Tibial nerve (tissue), 4 donors: ENCODE data around the gene TNNC1.

Experiments
- CTCF ChIP-seq, 5 experiments: fragments of 200-600 bp in 3 of 5; fragments of 450-650 bp in 2 of 5; sonication (generic) in 3 of 5; IDR thresholded peaks; one replicate each; pipeline ENCODE4 v1.5.1; 2016 to 2019; ENCODE audit warnings: antibody characterized with exemption in 5 of 5, mild to moderate bottlenecking in 3 of 5, moderate library complexity in 2 of 5
- EP300 ChIP-seq, 2 donors: sonication (generic); formaldehyde crosslinking; IDR thresholded peaks; one replicate each; pipeline ENCODE4 v1.6.1; 2017; ENCODE audit warnings: antibody characterized with exemption in 2 of 2, mild to moderate bottlenecking in 1 of 2
- POLR2A ChIP-seq, 2 donors: fragments of 450-650 bp; IDR thresholded peaks; one replicate each; pipeline ENCODE4 v1.6.1; 2017; ENCODE audit warnings: antibody characterized with exemption in 2 of 2, mild to moderate bottlenecking in 2 of 2, moderate library complexity in 2 of 2

DNA sequence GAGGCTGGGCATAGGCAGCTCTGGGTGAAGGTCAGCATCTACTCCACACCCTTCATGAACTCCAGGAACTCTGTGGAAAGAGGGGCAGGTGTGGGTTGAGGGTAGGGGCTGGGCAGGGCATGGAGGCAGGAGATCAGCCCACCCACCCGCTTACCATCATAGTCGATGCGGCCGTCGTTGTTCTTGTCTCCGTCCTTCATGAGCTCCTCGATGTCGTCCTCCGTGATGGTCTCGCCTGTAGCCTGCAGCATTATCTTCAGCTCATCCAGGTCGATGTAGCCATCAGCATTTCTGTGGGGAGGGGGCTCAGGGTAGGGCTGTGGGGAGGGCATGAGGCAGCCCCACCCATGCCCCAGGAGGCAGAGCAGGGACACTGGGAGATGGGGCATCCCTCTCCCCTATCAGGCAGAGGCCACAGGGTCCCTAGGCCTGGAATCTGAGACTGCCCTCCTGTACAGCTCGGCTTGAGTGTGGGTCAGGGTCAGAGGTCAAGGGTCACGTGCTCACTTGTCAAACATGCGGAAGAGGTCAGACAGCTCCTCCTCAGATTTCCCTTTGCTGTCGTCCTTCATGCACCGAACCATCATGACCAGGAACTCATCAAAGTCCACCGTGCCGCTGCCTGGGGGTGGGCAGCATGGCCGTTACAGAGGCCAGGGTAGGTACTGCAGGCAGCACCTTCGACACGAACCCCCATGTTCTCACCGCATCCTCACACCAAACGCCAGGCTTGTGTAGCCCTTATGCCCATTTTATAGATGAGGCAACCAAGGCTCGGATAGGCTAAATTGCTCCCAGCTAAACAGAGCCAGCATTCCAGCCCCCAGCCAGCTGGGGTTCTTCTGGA, 2.4 kb downstream of the TNNC1 start:
- TF ChIP-seq CTCF (IDR thresholded peaks at IDR 0.05), result no peak
- no peak for TF ChIP-seq POLR2A (IDR thresholded peaks at IDR 0.05)
- no peak for TF ChIP-seq EP300 (IDR thresholded peaks at IDR 0.05)
